DOHH2 (cell line): ENCODE data around the gene SLC13A2.

Experiments used
- H3F3A ChIP-seq: fragments of 200-600 bp; sonication (generic), shearing (Covaris generic); 2 replicates; pipeline ENCODE4 v1.6.0; 2016; ENCODE audit warnings: antibody characterized with exemption, mild to moderate bottlenecking; ENCODE audit not compliant: control insufficient read depth, insufficient read depth
- H3K27ac ChIP-seq: fragments of 200-600 bp; sonication (generic); 2 replicates; pipeline ENCODE4 v1.5.1; 2014; ENCODE audit warnings: low read depth, mild to moderate bottlenecking, low read length, moderate library complexity
- H3K27me3 ChIP-seq: fragments of 200-600 bp; sonication (generic); 2 replicates; pipeline ENCODE4 v1.6.1; 2014; ENCODE audit warnings: mild to moderate bottlenecking, low read length, mixed read lengths; ENCODE audit not compliant: control insufficient read depth
- H3K36me3 ChIP-seq: fragments of 200-600 bp; sonication (generic); 2 replicates; pipeline ENCODE4 v1.6.1; 2014; ENCODE audit warnings: mild to moderate bottlenecking, low read length, moderate library complexity, mixed read lengths; ENCODE audit not compliant: control insufficient read depth
- H3K4me1 ChIP-seq: fragments of 200-600 bp; sonication (generic); 2 replicates; pipeline ENCODE4 v1.6.1; 2014; ENCODE audit warnings: mild to moderate bottlenecking, low read length, mixed read lengths; ENCODE audit not compliant: control insufficient read depth
- H3K4me2 ChIP-seq: fragments of 200-600 bp; sonication (generic); 2 replicates; pipeline ENCODE4 v1.6.0; 2014; ENCODE audit warnings: mild to moderate bottlenecking, low read length, moderate library complexity
- H3K4me3 ChIP-seq: fragments of 200-600 bp; sonication (generic); 2 replicates; pipeline ENCODE4 v1.5.1; 2014; ENCODE audit warnings: mild to moderate bottlenecking, low read length, mixed read lengths
- H3K79me2 ChIP-seq: fragments of 200-600 bp; sonication (generic); 2 replicates; pipeline ENCODE4 v1.6.1; 2014; ENCODE audit warnings: mild to moderate bottlenecking, low read length, mixed read lengths; ENCODE audit not compliant: control insufficient read depth
- H3K9me2 ChIP-seq: fragments of 200-600 bp; sonication (generic); replicated peaks from 2 replicates; pipeline ENCODE4 v1.6.1; 2014; ENCODE audit warnings: mild to moderate bottlenecking, low read length, mixed read lengths; ENCODE audit not compliant: control insufficient read depth
- H3K9me3 ChIP-seq: fragments of 200-600 bp; sonication (generic); 2 replicates; pipeline ENCODE4 v1.6.1; 2014; ENCODE audit warnings: antibody characterized with exemption, low read length, mixed read lengths; ENCODE audit not compliant: control insufficient read depth, insufficient read depth
- H4K20me1 ChIP-seq: fragments of 200-600 bp; sonication (generic); 2 replicates; pipeline ENCODE4 v1.6.0; 2014; ENCODE audit warnings: low read depth, mild to moderate bottlenecking, antibody characterized with exemption, low read length, moderate library complexity; ENCODE audit not compliant: control insufficient read depth, insufficient read depth
- CTCF ChIP-seq: fragments of 200-600 bp; sonication (generic); IDR thresholded peaks from one replicate; pipeline ENCODE4 v1.5.1; 2014; ENCODE audit warnings: antibody characterized with exemption, mild to moderate bottlenecking, low read depth, low read length; ENCODE audit not compliant: poor library complexity, severe bottlenecking
- EZH2phosphoT487 ChIP-seq: fragments of 200-600 bp; sonication (generic); IDR thresholded peaks from 2 replicates; pipeline ENCODE4 v1.6.1; 2017; ENCODE audit warnings: borderline replicate concordance, mild to moderate bottlenecking, antibody characterized with exemption, low read length, moderate library complexity, mixed read lengths

SLC13A2 gene

GRCh38 chr17:28473542-28473941 lies at the start of gene SLC13A2:
SLC13A2 (plus strand) TSS chr17:28473644; CDS start chr17:28473713, 69 bp downstream.
- no peak for TF ChIP-seq CTCF
- no peak for TF ChIP-seq EZH2phosphoT487

GRCh38 chr17:28425206-28425605 lies 48.2 kb upstream of the SLC13A2 start:
- no peaks in the 10 kb centered on the region for H3K9me2 ChIP-seq

More at GRCh38 chr17:28473542-28473941, at the start of gene SLC13A2:
- H4K20me1 ChIP-seq = no peaks in the 10 kb centered on the region
- no peaks in the 10 kb centered on the region for H3K79me2 ChIP-seq
- H3K4me1 ChIP-seq = no peaks in the 10 kb centered on the region
- H3K4me3 ChIP-seq = no peak within 1 kb of the TSS
- H3K36me3 ChIP-seq = no peaks in the 10 kb centered on the region
- H3F3A ChIP-seq = no peaks in the 10 kb centered on the region
- H3K9me3 ChIP-seq = no peaks in the 10 kb centered on the region
- H3K27me3 ChIP-seq = peaks cover 14% of the 10 kb centered on the region
- H3K9me2 ChIP-seq = no peaks in the 10 kb centered on the region
- no peak within 1 kb of the TSS for H3K4me2 ChIP-seq
- H3K27ac ChIP-seq = no peak within 1 kb of the TSS

GRCh38 chr17:28426081-28426519 lies 47.3 kb upstream of the SLC13A2 start:
- TF ChIP-seq CTCF = peak; percentile 8
- no peak for TF ChIP-seq EZH2phosphoT487
- no peak overlapping the region for H3K4me2 ChIP-seq
- H3K27ac ChIP-seq = no peak overlapping the region
- H3K79me2 ChIP-seq = no peaks in the 10 kb centered on the region
- H3F3A ChIP-seq = no peaks in the 10 kb centered on the region
- no peaks in the 10 kb centered on the region for H4K20me1 ChIP-seq
- no peaks in the 10 kb centered on the region for H3K9me3 ChIP-seq
- H3K4me3 ChIP-seq = no peak overlapping the region
- no peaks in the 10 kb centered on the region for H3K36me3 ChIP-seq
- no peaks in the 10 kb centered on the region for H3K9me2 ChIP-seq
- H3K4me1 ChIP-seq = no peaks in the 10 kb centered on the region
- H3K27me3 ChIP-seq = peaks cover 2% of the 10 kb centered on the region; the same call in 1 of the 2 replicates

More at GRCh38 chr17:28425206-28425605, 48.2 kb upstream of the SLC13A2 start:
- TF ChIP-seq CTCF = no peak
- no peak for TF ChIP-seq EZH2phosphoT487
- H3K27ac ChIP-seq = no peak overlapping the region
- no peak overlapping the region for H3K4me2 ChIP-seq
- no peaks in the 10 kb centered on the region for H3K79me2 ChIP-seq
- H3K9me3 ChIP-seq = no peaks in the 10 kb centered on the region
- no peaks in the 10 kb centered on the region for H3K36me3 ChIP-seq
- H4K20me1 ChIP-seq = no peaks in the 10 kb centered on the region
- no peak overlapping the region for H3K4me3 ChIP-seq
- no peaks in the 10 kb centered on the region for H3K4me1 ChIP-seq
- no peaks in the 10 kb centered on the region for H3F3A ChIP-seq
- no peaks in the 10 kb centered on the region; the same call in 1 of the 2 replicates for H3K27me3 ChIP-seq
